Esophagus squamous epithelium (tissue), 5 donors: ENCODE results near the gene DOC2B. TPM values are rescaled to one million over a fixed set of nuclear protein-coding genes. Genes with fewer than 3 reads are reported as not detected.

Experiments
- DNase-seq: peaks from one replicate; lab custom pipeline; 2025; lab: John Stamatoyannopoulos, UW
- H3K27ac ChIP-seq, 4 donors: fragments of 200-600 bp; sonication (generic); one replicate each; pipeline ENCODE4 v1.5.1; 2016 to 2019; ENCODE audit warnings: mild to moderate bottlenecking in 1 of 4
- H3K27me3 ChIP-seq, 4 donors: fragments of 200-600 bp; sonication (generic); 1 replicate in 3 of 4; 2 replicates in 1 of 4; pipeline versions ENCODE4 v1.5.1 to v1.6.0; 2017 to 2021; ENCODE audit warnings: antibody characterized with exemption in 1 of 4
- H3K36me3 ChIP-seq, 3 donors: fragments of 200-600 bp; sonication (generic); one replicate each; pipeline ENCODE4 v1.5.1; 2016 to 2019
- H3K4me1 ChIP-seq, 3 donors: fragments of 200-600 bp; sonication (generic); one replicate each; pipeline ENCODE4 v1.5.1; 2017 to 2019
- H3K4me3 ChIP-seq, 4 donors: fragments of 200-600 bp; sonication (generic); 1 replicate in 3 of 4; 2 replicates in 1 of 4; pipeline ENCODE4 v1.5.1; 2016 to 2019; ENCODE audit warnings: mild to moderate bottlenecking in 2 of 4, moderate library complexity in 1 of 4
- H3K9me3 ChIP-seq, 3 donors: fragments of 200-600 bp; sonication (generic); one replicate each; pipeline ENCODE4 v1.5.1; 2016 to 2019
- CTCF ChIP-seq, 6 experiments: fragments of 450-650 bp in 4 of 6; fragments of 200-600 bp in 2 of 6; sonication (generic) in 2 of 6; IDR thresholded peaks; one replicate each; pipeline ENCODE4 v1.5.1; 2016 to 2019; ENCODE audit warnings: antibody characterized with exemption in 6 of 6, mild to moderate bottlenecking in 4 of 6, moderate library complexity in 4 of 6
- POLR2A ChIP-seq, 4 donors: fragments of 450-650 bp; IDR thresholded peaks; one replicate each; pipeline ENCODE4 v1.6.1; 2017; ENCODE audit warnings: antibody characterized with exemption in 4 of 4, mild to moderate bottlenecking in 4 of 4, moderate library complexity in 3 of 4
- WGBS, 2 donors: methylation state at CpG; one replicate each; pipeline ENCODE4 v1.1.5; 2018; 5-methylcytosine and 5-hydroxymethylcytosine counted together
- intact Hi-C: fragments of 100-400 bp; cut with DNase I; formaldehyde crosslinking; loops from one replicate; pipeline ENCODE4 v1.15.0; 2022
- total RNA-seq, 4 donors: library from RNA; depleted of rRNA; stranded (reverse); fragments of >200 nt; gene quantifications; one replicate each; pipeline ENCODE4 v1.1.0, GENCODE V29; 2016
- donor health status: DM: yes; HTN: yes; CAD: no.

The DOC2B gene
- total RNA-seq, 4 donors from 2014 or later: 8.4 to 44.9 (median 26.2) TPM

- Histone ChIP-seq H3K36me3 (no peaks in the 10 kb centered on the region), H3K27me3 (peaks cover 0 to 43% (median 0%) of the 10 kb centered on the region in 4 donors), H3K9me3 (no peaks in the 10 kb centered on the region), H3K4me3 (no peak overlapping the region), H3K27ac (no peak overlapping the region), H3K4me1 (peaks cover 0 to 15% (median 10%) of the 10 kb centered on the region in 3 donors)
- intact Hi-C loops: no loop called here
- WGBS, 2 donors: 84 to 86% methylated on average over 16 of the region's 16 CpGs
- TF ChIP-seq CTCF (IDR thresholded peaks at IDR 0.05) (no peak), POLR2A (IDR thresholded peaks at IDR 0.05) (no peak)
- no peak for DNase-seq
Measured at GRCh38 chr17:194828-195602, 13.6 kb upstream of the DOC2B start.

GRCh38 chr17:193841-194806, 12.7 kb upstream of the DOC2B start:
- Histone ChIP-seq H3K36me3 (no peaks in the 10 kb centered on the region), H3K27me3 (peaks cover 0 to 38% (median 0%) of the 10 kb centered on the region in 4 donors), H3K4me1 (peaks cover 0 to 6% (median 1%) of the 10 kb centered on the region in 3 donors), H3K27ac (no peak overlapping the region), H3K9me3 (no peaks in the 10 kb centered on the region), H3K4me3 (no peak overlapping the region)
- intact Hi-C loops: no loop called here
- WGBS, 2 donors: 73 to 79% methylated on average over 8 of the region's 31 CpGs
- DNase-seq: no peak
- no peak for TF ChIP-seq POLR2A (IDR thresholded peaks at IDR 0.05)
- no peak for TF ChIP-seq CTCF (IDR thresholded peaks at IDR 0.05)

GRCh38 chr17:193426-193810, 12.0 kb upstream of the DOC2B start:
- no peak for DNase-seq
- Histone ChIP-seq H3K27me3 (peaks cover 0 to 38% (median 0%) of the 10 kb centered on the region in 4 donors), H3K4me1 (no peaks in the 10 kb centered on the region), H3K4me3 (no peak overlapping the region), H3K9me3 (no peaks in the 10 kb centered on the region), H3K27ac (no peak overlapping the region), H3K36me3 (no peaks in the 10 kb centered on the region)
- intact Hi-C loops: no loop called here
- 80 to 100% methylated on average over 2 to 5 of the region's 8 CpGs for WGBS, 2 donors
- no peak for TF ChIP-seq POLR2A (IDR thresholded peaks at IDR 0.05)
- no peak for TF ChIP-seq CTCF (IDR thresholded peaks at IDR 0.05)

GRCh38 chr17:192666-193425, 11.4 kb upstream of the DOC2B start:
- intact Hi-C loops: no loop called here
- no peak overlapping the region for H3K4me3 ChIP-seq
- WGBS, 2 donors: 79 to 87% methylated on average over 6 to 8 of the region's 21 CpGs
- H3K36me3 ChIP-seq: no peaks in the 10 kb centered on the region
- TF ChIP-seq POLR2A (IDR thresholded peaks at IDR 0.05) (no peak), CTCF (IDR thresholded peaks at IDR 0.05) (no peak)
- H3K9me3 ChIP-seq: no peaks in the 10 kb centered on the region
- H3K27me3 ChIP-seq: peaks cover 0 to 32% (median 0%) of the 10 kb centered on the region in 4 donors
- H3K27ac ChIP-seq: no peak overlapping the region
- DNase-seq: no peak
- no peaks in the 10 kb centered on the region for H3K4me1 ChIP-seq
